GM12872 (cell line): ENCODE results near the gene CUL1.

Experiments used
- TF ChIP-seq, protein P1 (sequence below): IDR thresholded peaks from 3 replicates; pipeline ENCODE4 v1.5.1; 2011; ENCODE audit warnings: low read depth, mild to moderate bottlenecking, low read length, moderate library complexity; ENCODE audit not compliant: insufficient read depth

Gene CUL1

DNA sequence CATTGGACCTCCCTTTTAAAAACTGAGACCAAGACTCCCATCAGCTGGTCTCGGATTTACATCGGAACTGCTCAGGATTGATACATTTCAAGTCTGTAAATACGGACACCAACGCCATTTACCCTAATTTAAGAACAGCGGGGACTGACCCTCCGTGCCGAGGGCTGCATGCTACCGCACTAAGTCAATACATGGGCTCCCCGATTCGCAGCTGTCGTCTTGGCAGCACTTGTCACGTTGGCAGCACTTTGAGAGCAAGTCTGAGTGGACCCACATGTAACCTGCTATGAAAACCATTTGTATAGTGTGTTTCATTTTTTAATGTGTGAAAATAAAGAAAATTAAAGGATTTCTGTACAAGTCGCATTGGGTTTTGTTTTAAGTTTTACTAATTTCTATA is 102.0 kb downstream of the CUL1 start:
- TF ChIP-seq, protein P1, sequence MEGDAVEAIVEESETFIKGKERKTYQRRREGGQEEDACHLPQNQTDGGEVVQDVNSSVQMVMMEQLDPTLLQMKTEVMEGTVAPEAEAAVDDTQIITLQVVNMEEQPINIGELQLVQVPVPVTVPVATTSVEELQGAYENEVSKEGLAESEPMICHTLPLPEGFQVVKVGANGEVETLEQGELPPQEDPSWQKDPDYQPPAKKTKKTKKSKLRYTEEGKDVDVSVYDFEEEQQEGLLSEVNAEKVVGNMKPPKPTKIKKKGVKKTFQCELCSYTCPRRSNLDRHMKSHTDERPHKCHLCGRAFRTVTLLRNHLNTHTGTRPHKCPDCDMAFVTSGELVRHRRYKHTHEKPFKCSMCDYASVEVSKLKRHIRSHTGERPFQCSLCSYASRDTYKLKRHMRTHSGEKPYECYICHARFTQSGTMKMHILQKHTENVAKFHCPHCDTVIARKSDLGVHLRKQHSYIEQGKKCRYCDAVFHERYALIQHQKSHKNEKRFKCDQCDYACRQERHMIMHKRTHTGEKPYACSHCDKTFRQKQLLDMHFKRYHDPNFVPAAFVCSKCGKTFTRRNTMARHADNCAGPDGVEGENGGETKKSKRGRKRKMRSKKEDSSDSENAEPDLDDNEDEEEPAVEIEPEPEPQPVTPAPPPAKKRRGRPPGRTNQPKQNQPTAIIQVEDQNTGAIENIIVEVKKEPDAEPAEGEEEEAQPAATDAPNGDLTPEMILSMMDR: no peak

DNA sequence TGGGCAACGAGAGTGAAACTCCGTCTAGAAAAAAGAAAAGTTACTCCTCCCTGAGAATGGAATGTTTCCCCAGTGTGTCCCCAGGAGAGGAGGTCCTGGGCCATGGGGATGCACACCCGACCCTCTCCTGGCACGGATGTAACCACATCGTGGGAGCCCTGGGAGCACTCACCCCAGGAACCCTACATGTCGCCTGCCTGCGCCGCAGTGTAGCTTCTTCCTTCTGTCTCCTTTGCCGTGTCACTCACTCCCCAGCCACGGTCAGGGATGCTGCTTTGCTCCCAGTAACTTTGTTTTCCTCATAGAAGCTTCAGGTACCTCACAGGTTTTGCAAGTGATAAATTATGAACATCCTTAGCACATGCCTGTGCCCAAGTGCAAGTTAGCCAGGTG is 103.4 kb downstream of the CUL1 start:
- TF ChIP-seq, protein P1: no peak

DNA sequence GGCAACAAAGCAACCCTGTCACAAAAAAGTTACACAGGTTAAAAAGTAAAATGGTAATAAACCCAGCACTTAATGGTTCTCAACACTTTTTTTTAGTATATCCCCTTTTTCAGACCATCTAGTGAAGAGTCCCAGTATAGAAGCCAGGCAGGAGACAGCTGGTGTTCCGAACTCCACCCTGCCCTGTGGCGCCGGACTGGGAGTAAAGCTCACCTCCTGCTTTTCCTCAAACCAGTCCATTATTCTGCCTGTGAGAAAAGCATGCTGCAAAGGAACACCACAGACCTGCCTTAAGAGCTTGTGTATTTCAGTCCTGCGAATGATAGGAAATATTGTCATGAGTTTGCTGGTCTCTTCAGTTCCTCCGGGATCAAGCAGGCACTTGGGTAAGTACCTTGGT is 104.4 kb downstream of the CUL1 start:
- TF ChIP-seq, protein P1: no peak

DNA sequence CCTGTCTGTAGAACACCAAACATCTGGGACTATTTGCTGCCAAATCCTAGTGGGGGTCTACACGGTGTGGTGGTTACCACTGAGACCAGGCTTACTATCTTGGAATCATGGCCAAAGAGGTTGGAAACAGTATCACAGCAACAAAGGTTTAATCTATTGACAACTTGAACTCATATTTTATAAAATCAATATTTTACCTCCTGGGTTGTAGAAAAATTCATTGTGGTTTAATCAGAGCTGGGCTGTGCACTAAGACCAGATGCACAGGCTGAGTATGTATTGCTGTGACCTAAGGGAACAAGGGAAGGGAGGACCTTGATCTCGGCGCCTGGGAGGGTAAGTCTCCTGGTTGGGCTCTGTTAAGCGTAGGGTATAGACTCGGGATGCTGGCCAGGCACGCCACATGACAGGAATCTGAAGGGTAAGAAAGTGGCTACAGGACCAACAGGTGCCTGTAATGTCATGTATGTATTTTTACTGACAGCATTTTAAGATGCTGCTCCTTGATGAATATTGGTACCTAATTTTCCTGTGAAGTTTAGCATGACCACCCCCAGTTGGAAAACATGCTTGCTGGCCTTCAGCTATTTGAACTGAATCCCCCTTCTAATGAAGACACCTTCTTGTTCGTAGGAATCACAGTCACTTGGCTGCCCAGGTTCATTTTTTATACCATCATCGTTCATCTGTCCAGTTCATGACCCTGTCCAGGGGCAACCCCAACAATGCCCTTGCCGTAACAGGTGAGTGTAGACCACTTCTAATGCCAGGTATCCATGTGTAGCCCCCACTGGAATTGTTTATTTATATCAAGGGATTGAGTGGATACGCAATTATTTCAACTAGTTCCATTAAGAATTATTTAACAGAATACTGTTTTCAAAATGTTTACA is 105.9 kb downstream of the CUL1 start:
- TF ChIP-seq, protein P1: no peak

DNA sequence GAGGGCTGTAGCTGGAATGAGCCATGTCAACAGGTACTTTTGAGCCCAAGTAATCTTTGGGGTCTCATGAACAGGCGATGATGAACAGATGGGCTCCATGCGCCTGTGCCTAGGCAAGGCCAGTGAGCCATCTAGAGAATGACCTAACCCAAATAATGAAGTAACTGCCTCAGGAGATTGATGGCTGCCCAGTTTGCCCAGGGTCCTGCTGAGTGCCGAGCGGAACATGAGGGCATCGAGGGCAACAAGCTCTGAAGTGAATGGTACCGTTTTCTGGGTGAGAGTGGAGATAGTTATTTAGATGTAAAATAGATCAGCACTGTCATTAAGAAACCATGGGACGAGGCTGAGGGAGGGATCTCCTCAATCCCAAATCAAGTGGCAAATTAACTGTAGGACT is 107.5 kb downstream of the CUL1 start:
- TF ChIP-seq, protein P1: no peak

DNA sequence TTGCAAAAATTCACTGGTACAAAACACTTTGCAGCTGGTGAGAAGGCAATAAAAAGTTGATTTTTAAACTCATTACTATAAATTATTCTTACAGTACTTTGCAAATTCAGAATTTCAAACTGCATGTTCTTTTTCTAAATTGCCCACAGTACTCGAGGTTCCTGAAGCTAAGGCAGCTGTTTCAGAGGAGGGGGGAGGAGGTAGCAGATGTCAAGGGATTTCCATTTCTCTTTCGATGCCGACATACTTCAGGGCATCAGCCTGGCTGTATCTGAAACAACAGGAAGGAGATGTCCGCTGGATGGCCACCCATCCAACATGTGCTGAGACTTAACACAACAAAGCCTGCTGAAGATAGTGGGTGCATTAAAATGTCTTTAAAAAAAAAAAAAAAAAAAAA is 108.7 kb downstream of the CUL1 start:
- TF ChIP-seq, protein P1: no peak

DNA sequence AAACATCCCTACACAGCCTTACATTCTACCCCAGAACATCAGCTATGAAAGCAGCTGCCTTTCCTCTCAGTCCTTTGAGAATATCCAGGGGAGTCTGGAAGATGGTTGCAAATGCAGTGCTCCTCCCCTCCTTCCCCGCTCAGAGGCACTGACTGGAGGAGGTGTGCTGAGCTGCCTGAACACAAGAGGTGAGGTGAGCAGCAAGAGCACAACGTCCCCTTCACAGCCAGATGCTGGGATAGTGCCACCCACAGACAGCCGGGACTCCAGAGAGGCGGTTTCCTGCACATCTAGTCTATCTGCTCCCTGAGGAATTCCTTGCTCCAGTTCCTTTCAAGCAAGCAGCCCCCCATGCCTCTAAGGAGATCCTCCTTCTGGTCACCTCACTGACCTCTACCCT is 111.2 kb downstream of the CUL1 start:
- TF ChIP-seq, protein P1: no peak
